HG03520 (cell line): ENCODE data around the gene PRDM16.

Source experiments
- ATAC-seq: cut with Tn5 transposase; IDR thresholded peaks from one replicate; pipeline ENCODE4 v1.9.1; 2021; ENCODE audit warnings: mild to moderate bottlenecking, moderate library complexity; ENCODE audit not compliant: unreplicated experiment

Gene PRDM16

DNA sequence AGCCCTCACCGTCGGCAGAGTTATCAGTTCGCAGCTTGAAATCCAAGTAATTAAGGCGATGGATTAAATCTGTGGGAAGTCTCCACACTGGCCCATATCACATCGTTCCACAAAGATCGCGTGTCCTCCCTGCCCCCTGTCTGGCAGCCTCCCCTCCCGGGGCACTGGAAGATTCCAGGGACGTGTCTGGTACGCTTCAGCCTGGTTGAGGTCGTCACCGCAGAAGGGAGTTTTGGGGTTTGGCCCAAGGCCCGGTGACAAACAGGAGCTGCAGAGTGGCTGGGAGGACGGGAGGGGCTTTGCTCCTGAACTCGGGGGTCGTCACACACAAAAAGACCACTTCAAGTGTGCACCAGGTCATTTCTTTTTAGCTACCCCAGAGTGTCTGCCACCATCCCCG is 51.1 kb downstream of the PRDM16 start:
- no peak for ATAC-seq

DNA sequence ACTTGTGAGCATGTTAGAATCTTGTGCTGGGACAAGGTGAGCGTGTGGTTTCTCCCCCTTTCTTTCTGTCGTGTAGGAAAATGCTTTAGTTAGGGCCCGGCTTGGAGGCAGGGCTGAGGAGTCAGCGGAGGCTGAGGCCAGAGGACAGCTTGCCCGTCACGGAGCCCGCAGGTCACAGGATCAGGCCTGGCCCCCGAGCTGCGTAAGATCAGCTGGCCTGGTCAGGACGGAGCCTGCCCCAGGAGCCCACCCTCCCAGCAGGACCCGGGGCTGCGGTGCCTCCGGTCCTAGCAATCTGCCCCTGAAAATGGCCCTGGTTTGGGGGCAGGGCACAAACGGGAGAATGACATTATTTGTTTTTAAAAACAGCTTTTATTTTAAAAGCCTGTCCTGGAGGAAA is 52.0 kb downstream of the PRDM16 start:
- ATAC-seq = no peak

DNA sequence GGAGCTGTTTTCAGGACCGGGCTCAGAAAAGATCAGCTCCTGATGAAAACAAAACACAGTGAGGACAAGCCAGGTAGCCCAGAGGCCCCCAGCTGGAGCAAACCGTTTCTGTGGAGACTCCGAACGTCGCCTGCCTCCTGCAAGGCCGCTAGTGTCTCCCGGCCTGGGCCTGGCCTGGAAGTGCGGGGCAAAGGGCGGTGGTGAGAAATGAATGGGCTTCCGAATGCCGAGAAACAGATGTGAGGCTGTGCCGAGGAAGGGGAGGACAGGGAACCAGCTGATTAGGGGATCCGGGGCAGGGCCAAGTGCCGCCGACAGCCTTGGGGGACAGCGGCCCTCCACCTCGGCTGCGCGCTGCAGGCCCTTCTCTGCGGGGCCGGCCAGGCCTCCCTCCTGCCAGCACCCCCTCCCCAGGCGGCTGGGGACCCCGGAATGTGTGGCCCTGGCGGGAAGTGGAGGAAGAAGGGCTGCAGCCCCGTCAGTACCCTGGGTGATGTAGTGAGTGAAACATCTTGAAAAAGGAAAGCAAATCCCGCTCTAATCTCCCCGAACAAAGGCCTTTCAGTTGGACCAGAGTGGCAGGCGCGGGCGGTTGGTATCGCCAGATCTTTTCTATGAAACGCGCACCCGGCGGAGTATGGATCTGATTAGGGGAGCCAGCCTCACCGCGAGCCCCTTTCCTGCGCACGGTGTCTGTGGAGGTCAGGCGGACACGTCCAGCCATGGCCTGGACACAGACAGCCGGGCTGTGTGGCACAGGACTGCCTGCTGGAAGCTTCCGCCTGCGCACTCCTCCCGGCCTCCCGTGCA is 52.6 kb downstream of the PRDM16 start:
- no peak for ATAC-seq

DNA sequence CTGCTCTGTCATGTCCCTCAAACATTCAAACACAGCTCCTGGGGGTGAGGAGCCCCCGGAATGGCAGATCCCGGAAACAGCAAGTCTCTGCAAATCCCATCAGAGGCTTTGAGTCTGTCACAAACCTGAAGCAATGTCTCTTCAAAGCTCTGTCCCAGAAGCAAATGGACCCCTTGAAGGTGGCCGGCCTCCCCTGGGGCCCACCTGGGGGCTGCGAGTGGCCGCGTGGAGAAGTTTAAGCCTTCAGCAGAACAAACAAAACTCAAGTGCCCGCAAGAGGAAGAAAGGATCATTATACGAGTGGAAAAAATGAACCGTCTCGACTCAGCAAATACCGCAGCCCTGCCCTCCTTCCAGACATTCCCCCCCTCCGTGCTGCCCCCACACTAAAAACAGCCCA is 53.3 kb downstream of the PRDM16 start:
- no peak for ATAC-seq

DNA sequence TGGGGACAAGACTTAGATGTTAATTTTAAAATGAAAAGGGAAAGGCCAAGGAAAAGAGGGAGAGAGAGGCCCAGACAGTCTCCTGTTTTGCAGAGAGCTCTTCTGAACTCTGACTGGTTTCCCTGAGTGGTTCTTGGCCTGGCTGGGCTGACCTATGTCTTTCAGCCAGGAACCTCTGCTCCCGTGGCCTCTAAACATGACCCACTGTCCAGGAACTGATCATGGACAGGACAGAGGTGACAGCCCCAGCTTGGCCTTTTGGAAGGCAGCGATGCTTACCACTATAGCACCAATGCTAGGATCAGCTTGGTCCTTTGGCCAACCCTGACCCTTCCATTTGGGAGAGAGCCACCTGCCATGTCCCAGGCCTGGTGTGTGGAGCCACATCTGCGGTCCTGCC is 55.2 kb downstream of the PRDM16 start:
- ATAC-seq = no peak

DNA sequence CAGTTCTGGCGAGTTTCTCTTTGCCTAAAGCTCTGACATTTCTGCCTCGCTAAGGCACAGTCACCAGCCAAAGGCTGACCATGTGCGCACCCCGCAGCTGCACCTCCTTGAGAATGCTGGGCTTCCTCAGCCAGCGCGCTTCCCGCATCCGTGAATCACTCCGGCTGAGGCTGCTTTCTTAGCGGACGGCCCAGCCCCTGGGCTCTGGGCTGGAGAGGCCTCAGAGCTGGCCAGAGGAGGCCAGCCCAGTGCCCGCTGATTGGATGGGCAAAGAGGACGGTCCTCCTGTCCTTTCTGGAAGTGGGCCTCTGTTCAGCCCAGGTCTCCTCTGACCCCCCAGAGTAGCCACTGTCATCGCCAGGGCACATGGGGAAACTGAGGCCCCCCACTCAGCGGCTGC is 56.1 kb downstream of the PRDM16 start:
- ATAC-seq = no peak

DNA sequence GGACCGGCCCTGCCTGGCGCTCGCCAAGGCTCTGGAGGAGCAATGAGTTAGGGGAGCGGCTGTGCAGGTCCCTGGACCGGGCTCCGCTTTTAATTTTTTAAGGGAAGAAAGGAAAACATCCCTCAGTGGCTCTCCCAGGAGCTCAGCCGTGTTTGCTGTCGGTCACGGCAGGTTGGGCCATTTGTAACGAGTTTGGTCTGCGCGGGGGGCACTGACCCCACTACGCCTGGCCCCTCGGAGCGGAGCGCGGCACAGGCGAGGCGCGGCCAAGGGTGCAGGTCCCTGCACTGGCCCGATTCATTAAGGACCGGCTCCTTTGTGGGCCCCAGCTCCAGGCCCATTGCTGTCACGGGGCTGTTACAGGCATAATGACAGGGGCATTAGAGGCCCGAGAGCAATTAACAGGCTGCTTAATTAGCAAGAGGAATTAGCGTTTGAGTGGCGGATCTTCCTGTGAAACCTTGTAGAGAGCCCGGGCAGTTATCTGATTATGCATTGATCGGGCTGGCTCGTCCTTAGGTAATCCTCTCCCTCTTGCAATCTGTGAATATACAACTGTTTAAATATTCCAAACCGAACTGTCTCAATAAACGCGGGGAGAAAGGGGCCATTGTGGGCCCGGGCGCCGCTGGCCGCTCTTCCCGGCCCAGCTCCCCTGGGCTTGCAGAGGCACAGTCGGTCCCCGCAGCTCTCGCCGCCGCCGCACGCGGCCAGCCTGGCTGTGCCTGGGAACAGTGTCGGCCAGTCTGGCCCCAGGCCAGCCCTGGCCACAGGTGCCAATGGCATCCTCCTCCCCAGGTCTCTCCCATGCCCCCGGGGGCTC is 56.8 kb downstream of the PRDM16 start:
- no peak for ATAC-seq

DNA sequence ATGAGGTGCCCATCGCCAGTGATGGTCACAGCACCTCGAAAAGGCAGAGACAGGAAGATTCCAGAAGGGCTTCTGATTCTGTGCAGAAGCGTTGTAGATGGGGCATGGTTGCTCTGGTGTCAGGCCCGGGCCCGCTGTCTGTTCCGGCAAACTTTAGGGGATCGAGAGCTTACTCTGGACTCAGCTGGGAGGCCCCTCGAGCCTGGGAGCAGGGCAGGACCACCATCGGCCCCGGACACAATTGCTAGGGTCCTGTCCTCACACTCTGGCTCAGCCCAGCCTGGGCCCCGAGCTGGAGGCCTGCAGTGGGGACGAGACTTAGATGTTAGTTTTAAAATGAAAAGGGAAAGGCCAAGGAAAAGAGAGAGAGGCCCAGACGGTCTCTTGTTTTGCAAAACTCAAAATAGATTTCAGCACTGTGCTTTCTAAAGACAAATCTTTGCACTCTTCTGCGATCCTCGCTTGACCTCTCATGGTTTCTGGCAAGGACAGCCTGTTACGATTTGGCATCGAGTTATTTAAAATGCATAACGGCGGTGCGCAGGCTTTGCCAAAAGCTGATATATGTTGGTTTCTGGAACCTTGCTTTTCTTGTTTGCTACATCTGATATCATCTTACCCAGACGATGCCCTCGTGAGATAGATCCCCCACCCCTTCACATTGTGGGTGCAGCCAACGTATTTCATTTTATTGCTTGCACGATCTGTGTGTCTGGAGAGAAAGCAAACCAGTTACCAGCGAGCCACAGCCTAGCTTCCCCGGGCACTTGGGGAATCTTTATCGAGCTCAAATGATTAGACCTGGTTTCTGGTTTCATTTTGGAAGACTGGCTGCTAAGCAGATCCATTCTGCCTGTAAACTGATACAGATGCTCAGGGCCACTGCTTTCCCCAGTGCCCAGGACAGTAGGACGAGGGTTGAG is 58.0 kb downstream of the PRDM16 start:
- ATAC-seq = no peak

DNA sequence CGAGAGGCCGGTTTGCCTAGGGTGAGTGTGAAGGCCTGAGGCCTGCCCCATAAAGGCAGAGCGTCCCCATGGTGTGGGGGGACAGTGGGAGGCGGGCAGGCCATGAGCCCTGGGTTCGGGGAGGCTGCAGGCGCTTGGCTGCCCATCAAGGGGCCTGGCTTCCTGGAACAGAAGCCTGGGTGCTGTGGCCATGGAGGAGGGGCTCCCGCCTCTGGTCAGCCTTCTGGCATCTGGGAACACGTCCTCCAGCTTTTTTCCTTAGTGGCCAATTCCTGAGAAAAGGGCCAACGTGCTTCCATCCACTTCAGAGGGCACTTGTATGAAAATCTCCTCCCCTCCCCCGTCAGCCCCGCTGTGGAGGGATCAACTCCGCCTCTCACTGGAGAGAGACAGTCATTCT is 58.7 kb downstream of the PRDM16 start:
- no peak for ATAC-seq

DNA sequence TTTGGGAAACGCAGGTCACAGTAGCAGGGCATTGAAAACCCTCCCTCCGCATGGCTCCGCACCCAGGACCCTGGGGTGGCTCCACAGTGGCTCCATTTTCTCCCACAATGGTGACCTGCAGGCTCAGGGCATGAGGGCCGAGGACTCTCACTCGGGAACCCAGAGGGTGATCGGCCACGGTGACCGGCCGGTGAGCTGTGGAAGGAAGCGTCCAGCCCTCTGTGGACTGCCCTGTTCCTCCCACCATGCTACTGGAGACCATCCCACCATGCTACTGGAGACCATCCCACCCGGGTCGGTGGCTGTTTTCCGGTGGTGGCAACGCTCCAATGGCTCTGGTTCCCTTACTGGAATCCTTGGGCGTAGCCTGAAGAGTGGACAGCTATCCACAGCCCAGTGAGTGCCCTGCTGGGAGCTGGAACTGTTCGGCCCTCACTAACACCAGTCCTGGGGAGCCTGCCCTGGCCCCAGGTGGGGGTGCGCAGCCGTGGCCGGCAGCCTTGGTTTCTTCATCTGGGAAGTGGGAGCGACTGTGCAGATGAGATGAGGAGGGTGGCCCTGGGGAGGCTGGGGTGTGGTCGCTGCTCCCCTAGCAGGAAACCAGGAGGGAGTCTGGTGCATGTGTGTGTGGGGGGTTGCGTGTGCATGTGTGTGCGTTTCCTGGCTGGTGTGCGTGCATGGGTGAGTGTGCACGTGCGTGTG is 59.6 kb downstream of the PRDM16 start:
- no peak for ATAC-seq

DNA sequence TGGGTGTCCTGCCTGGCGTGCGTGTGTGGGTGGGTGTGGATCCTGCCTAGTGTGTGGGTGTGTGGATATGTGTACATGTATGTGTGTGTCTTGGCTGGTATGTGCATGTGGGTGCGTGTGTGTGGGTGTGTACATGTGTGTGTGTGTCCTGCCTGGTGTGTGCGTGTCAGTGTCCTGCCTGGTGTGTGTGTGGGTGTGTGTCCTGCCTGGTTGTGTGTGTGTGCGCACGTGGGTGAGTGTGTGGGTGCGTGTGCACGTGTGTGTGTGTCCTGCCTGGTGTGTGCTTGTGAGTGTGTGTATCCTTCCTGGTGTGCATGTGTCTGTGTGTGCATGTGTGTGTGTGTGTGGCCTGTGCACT is 60.1 kb downstream of the PRDM16 start:
- no peak for ATAC-seq

DNA sequence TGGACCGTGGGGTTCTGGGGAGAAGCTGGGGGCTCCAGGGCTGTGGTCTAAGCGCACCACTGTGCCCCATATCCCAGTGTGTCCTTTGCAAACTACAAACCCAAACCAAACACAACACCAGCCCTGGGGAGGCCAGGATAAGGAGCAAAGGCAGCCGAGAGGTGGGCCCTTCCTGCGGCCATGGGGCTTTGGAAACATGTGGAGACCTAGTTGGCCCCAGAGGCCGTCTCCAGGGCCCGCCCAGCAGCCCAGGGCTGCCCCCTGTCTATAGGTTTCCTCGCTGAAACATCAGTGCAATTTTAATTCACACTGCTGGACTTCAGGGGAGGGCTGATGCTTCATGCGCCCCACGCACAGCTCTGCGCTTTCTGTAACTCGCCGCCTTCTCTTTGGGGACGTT is 61.3 kb downstream of the PRDM16 start:
- no peak for ATAC-seq

DNA sequence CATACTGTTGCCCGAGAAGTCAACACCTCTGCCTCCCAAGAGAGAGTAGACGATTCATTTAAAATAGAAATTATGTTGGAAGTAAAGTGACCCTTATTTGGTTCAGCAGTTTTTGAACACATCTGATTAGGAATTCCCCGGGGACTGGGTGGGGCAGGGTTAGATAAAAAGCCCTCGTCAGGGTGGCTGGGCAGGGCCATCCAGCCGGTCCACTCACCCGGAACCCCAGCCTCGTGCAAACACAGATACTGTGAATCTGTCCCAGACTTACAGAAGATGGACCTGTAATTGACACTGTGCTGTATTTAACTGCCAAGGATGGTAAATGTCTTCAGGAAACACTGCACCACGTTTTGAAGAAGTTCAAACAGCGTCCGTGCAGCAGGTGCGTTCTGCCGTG is 63.7 kb downstream of the PRDM16 start:
- ATAC-seq = no peak

DNA sequence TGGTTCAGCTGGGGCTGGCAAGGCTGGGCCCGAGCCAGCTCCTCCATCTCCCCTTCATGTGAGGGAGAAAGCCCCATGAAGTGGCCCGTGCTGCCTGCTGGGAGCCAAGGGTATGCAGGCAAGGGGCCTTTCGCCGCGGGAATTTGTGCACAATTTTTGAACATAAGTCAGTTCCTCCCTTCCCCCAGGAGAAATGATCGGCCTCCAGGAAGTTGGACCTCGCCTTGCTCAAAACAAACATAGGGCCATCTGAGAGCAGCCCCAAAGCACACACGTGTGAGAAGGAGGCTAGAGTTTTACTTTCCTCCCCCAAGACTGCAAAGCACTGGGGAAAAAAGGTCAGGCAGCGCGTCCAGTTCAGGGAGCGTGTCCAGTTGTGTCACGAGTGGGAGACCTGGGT is 64.7 kb downstream of the PRDM16 start:
- no peak for ATAC-seq

DNA sequence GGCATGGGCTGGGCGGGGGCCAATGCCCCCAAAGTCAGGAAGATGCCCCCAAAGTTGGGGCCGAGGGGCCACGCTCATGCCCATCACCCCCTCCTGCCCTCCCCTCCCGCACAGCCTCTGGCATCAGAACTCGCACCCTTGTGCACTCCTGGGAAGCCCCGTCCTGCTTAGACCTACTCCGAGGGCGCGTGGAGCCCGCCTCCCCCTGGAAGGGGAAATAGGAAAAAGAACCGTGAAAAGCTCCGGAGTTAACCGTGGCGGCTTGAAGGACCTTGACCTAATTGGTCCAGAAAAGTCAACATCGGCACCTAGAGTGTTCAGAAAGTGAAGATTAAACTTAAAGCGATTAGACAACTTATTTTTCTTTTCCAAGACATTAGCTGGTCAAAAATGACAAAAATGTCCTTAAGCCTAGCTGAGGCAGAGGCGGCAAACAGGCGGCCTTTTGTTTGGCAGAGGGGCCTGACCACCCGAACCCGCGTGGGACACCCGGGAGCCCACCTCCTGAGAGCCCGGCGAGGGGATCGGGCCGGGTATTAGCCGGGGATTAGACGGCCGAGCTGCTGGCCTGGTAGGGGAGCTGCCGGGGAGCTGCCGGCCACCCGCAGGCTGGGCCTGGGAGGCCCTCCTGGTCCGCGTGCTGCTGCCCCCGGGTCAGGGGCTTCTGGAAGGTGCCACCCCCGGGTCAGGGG is 65.5 kb downstream of the PRDM16 start:
- no peak for ATAC-seq

DNA sequence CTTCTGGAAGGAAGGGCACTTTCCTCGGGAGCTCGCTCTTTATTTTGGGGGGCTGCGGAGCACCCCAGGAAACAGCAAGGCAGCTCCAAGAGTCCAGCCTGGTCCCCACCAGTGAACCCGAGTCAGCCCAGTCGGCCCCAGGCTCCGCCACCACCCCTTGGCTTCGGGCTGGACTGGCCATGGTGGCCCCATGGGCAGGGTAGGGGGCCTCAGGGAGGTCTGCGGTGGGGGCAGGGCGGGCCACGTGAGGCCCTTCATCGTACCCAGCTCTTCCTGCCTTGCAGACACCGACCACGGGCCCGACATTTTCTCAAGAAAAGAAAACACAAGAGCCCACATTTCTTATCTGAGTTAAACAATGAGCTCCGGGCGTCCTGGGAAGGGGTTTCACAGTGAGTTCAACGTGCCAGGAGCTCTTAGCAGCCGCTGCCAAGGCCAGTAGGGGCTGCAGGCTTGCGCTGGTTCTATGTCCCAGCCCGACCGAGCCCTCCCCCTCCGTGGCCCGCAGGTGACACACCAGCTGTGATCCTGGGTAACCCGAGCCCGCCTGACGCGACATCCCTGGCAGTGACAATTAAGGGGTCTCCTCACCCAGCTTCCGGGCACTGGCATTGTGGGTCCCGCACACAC is 66.2 kb downstream of the PRDM16 start:
- ATAC-seq = no peak

DNA sequence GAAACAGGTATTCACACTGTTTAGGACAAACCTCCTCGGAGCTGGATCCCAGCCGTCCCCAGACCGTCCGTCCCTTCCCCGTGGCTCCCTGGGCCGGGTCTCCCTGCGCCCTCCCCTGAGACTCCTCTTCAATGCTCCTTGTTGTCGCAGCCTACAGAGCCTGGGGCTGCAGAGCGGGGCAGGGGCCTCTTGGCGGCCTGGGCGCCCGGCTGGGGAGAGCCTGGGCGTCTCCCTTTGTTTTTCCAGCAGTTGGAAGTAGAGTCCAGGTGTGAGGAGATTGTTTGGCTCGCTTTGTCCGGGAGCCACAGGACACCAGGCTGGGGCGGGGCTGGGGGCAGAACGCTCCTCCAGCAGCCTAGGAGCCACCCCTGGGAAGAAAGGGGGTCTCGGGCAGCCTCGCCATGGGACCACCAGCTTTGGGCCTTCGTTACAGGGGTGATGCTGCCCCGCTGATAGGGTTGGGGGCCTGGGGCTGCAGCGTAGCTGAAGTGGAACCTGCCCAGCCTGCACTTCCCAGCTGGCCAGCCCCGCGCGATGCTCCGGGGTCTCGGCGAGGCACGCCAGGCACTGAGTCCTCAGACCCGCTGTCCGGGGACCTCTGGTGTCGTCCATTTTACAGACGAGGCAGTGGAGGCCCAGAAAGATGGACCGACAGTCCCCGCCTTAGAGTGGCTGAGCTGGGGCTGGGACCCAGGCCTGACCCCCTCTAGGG is 66.9 kb downstream of the PRDM16 start:
- no peak for ATAC-seq

DNA sequence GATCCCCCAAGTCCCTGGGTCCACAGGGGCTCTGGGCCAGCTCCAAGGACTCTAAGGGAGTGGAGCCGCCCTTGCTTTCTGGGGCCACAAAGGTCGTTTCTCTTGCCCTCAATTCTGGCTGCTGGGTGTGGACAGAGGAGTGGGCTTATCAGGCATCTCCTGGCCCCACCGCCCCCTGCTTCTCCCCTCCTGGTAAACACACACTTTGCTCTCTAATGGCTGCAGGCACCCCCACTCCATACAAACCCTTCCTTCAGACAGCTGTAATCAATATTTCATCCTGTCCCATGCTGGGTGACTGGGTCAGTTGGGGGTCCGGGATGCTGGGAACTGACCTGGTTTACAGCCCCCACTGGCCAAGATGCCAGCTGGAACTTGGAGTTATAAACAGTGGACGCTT is 67.5 kb downstream of the PRDM16 start:
- no peak for ATAC-seq
